HG02588 (cell line): ENCODE measurements around the gene CH25H.
"Not testable (repeated sequence)": the region's sequence is repeated elsewhere in the genome, so short reads cannot be mapped to it uniquely, and the experiment has no call there.

Experiments used
- ATAC-seq: cut with Tn5 transposase; IDR thresholded peaks from one replicate; pipeline ENCODE4 v1.9.1; 2021; ENCODE audit warnings: mild to moderate bottlenecking, moderate library complexity; ENCODE audit not compliant: unreplicated experiment

The CH25H gene

GRCh38 chr10:89207181-89207800, at the start of gene CH25H:
TSS of gene CH25H (minus strand) at chr10:89207317. CDS start at chr10:89207292, 25 bp downstream.
- ATAC-seq: no peak

GRCh38 chr10:89256340-89256739, 49.2 kb upstream of the CH25H start:
- no peak for ATAC-seq

GRCh38 chr10:89255793-89256192, 48.7 kb upstream of the CH25H start:
- ATAC-seq: no peak

- ATAC-seq: not testable (repeated sequence)
Measured at GRCh38 chr10:89255091-89255579, 48.0 kb upstream of the CH25H start.

GRCh38 chr10:89252225-89252585, 45.1 kb upstream of the CH25H start:
- ATAC-seq: no peak

GRCh38 chr10:89251409-89252224, 44.5 kb upstream of the CH25H start, which contains the start of gene LIPA:
TSS of gene LIPA (minus strand) at chr10:89251775. CDS start at chr10:89247648, 4,127 bp downstream.
- ATAC-seq: peak; percentile 97

GRCh38 chr10:89250865-89251408, 43.8 kb upstream of the CH25H start:
- ATAC-seq: no peak

- no peak for ATAC-seq
Measured at GRCh38 chr10:89248990-89249389, 41.9 kb upstream of the CH25H start.

- not testable (repeated sequence) for ATAC-seq
Measured at GRCh38 chr10:89247623-89248022, 40.5 kb upstream of the CH25H start.

- ATAC-seq: no peak
Measured at GRCh38 chr10:89245802-89246201, 38.7 kb upstream of the CH25H start.

GRCh38 chr10:89242840-89243568, 35.9 kb upstream of the CH25H start:
- no peak for ATAC-seq

GRCh38 chr10:89242345-89242684, 35.2 kb upstream of the CH25H start:
- no peak for ATAC-seq

GRCh38 chr10:89241486-89242344, 34.6 kb upstream of the CH25H start:
- no peak for ATAC-seq

- ATAC-seq: no peak
Measured at GRCh38 chr10:89241026-89241425, 33.9 kb upstream of the CH25H start.

- no peak for ATAC-seq
Measured at GRCh38 chr10:89240519-89240918, 33.4 kb upstream of the CH25H start.

GRCh38 chr10:89238956-89239644, 32.0 kb upstream of the CH25H start:
- ATAC-seq: no peak

GRCh38 chr10:89237849-89238248, 30.7 kb upstream of the CH25H start:
- no peak for ATAC-seq

GRCh38 chr10:89236226-89236797, 29.2 kb upstream of the CH25H start:
- no peak for ATAC-seq

GRCh38 chr10:89235073-89235798, 28.1 kb upstream of the CH25H start:
- ATAC-seq: no peak
